ENCODE results near the gene STXBP5.

Gene STXBP5

DNA sequence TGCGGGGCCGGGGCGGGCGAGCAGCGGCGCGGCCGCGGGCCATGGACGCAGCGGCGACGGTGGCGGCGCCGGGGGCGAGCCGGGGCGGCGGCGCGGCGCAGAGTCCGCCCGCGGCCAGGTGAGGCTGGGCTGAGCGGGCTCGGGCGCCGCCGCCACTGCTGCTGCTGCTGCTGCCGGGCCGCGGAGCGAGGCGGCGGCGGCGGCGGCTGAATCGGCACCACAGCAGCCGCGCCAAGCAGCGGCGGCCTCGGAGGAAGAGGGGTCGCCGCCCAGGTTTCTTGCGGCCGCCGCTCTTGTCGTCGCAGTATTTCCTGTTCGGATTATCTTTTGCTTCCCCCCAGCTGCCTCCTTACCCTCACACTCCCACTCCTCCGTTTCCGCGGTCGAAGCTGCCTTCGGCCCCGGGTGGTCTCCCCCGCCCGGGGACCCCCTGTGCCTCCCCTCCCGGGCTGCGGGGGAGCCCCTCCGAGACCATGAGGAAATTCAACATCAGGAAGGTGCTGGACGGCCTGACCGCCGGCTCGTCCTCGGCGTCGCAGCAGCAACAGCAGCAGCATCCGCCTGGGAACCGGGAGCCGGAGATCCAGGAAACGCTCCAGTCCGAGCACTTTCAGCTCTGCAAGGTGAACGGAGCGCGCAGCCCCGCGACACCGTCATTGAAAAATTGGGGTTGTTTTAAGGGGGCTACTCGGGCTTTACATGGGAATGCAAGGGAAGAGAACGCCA, at the start of gene STXBP5:
TSS of gene STXBP5 (plus strand) at position 358 of the 726 bp plus-strand sequence. CDS start at position 474, 116 bp downstream.
- no peak for DNase-seq

DNA sequence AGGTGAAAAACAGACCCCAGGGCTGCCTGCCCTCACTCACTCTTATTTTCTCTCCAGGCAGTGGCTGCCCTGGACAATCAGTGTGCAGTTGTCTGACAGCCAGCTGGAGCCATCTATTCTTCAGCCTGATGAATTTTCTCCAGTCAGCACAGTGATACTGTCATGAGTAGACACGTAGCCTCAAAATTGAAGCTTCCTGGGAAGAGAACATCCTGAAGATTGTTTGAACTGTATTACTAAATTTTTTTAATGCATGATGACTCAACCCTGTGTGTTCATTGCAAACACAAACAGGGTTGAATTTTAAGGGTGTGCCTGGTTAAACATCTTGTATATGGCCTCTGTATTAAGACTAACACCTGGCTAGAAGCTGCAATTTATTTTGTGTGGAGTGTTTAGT, 49.8 kb upstream of the STXBP5 start:
- DNase-seq: peak; percentile 40

DNA sequence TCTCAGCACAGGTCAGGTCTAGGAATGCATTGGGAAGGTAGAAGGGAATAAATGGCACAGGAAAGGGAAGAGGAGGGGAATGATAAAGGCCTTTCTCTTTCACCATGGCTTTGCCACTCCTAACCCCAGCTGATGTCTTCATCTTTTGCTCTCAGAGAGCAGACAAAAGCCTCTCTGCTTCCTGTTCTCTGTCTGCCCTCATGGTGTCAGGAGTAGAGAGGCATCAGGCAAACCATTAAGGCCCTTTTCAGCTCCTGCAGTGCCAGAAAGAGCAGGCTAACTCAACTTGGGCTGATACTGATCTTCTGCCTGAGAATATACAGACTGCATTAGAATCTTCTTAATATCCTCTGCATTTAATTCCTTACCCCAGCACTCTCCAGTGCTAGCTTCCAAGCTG, 48.0 kb upstream of the STXBP5 start:
- no peak for DNase-seq

DNA sequence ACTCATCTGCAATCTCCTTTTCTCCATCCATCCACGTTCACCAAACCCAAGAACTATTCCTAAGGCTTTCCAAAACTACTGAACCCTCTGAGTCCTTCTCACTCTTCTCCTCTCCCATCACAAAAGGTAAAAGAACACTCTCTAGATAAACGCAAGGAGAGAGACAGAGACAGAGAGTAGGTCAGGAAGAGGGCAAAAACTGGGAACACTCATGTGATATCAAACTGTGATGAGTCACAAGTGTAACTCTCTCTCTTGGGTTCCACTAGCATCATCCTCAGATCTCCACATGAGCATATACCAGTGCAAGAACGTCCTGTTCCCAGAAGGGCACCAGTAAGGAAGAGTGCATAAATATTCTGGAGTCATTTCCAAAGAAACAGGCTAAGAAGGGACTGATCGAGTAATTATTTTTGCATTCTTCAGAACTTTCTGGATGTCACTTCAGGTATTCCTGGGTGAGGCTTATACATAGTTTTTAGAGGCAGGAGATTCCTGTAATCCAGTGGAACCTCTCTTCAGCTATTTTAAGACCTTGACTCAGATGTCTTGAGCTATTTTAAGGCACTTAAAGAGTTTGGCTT, 47.3 kb upstream of the STXBP5 start:
- DNase-seq: no peak

DNA sequence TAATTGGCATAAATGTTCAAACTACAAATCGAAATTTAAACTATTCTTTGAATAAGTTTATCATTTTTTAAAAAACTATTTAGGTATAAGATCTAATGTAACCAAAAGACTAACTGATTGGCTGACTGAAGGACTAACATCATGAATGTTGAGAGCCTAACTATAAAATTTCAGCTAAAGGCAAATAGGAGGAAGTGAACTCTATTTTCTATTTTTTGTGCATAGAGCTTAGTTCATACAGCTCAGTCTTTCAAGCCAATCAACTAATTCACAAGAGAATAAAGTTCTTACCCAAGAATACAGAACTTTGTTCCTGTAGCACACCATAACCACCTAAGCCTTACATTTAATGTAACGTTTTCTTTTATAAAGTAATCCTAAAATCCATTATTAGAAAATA, 46.3 kb upstream of the STXBP5 start:
- DNase-seq: no peak

DNA sequence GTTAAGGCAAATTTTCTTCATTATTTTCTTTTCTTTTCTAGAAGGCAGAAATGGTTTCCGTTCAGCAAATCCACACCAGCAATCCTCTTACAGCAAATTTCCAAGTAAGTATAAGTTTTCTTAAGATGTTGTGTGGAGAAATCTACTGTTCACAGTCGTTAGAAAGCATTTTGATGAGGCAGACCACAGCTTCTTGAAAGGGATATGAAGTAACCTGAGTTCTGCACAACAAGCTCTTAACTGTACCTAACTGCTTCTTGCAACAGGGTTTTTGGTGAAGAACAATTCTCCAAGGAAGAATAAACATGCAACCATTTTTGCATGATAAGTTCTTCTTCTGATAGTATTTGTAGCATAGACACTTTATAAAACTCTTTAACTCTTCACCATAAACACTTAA, 45.3 kb upstream of the STXBP5 start:
- no peak for DNase-seq

DNA sequence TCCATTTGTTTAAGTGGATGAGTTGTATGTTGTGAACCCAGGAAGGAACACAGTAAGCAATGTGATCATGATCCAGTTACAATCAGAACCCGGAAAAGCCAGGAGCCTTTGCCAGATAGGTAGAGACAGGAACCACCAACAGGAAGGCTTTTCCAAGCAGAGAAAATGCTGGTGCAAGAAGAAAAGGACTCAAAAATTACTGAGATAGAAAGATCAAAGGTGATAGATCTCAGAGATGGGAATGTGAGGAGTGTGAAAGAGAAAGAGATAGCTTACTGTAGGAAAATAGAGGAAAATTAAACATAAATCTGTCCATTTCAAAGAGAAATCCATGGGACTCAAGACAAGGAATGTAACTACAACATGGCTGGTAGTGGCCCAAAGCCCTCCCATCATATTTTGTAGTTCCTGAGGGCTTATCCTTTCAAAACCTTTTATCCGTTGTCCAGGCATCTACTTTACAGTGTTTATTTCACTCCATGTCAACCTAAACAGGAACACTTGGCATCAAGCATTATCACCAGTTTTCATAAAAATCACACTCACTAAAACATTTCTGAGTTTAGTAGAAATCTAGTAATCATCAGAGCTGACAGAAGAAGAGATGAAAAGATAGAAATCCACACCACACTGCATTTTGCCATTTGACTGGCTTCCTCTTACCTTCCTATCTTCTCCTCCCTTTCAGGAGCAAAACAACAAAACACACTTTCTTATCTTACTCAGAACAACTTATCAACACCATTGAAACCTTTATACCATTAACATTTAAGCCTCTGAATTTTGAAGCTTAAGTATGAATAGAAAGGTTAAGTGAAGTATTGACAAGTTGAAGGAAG, 44.5 kb upstream of the STXBP5 start:
- DNase-seq: no peak

DNA sequence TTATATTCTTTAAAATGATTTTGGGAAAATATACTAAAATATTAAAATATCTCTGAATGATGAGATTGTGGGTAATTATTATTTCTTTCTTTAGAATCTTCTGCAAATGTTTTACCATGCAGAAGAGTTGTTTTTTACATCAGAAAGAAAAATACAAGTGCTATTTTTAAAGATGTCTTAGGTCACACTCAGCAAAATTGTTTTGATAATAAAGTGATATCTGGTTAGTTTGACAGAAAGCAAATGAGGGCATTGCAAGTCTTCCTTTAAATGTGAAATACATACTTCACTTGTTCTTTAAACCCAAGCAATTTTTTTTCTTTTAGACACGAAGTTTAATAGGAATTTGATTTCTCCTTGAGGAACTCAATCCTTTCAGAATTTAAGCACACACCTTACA, 43.6 kb upstream of the STXBP5 start:
- no peak for DNase-seq

DNA sequence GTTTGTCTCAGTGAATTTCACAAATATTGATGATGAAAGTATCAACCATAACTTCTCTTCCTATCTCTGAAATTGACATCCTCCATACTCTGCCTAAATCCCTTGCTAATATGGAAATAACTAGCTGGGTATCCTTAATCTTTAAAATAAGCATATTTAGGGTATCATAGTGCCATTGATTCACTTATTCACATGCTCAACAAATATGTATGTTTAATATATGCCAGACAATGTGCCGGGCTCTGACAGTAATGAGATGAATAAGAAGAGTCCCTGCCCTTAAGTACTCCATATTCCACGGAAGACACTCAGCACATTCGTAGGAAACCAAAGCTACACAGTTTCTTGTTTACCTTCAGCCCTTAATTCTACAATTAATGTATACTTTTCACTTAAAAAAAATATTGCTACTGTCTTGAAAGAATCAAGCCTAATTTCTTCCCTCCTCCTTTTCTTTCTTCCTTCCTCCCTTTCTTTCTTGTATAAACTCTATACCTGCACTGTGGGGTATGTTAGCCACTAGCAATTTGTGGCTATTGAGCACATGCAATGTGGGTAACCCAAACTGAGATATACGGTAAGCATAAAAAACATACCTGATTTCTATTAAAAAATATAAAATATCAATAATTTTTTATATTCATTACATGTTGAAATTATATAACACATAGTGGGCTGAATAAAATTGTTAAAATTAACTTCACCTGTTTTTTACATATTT, 42.8 kb upstream of the STXBP5 start:
- DNase-seq: no peak

DNA sequence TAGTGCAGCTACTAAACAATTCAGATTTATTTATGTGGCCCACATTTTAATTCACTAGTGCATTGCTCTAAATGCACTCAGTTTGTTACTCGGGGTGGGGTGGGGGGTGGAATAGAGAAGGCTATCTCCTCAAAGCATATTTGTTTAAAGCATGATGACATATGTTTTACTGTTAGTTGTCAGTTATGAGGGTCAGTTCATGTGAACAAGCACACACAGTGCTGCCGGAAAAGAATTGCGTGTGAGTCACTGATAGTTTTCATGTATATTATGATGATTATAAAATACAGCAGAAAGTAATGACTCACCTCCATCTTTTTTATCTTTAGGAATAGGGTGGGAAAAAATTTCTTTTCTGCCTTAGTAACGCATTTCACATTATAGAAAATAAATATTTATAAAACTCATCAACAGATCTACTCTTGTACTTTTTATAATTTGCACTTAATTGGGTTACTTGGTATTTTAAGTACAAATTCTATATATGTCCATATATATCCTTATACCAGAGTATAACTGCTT, 42.2 kb upstream of the STXBP5 start:
- no peak for DNase-seq

DNA sequence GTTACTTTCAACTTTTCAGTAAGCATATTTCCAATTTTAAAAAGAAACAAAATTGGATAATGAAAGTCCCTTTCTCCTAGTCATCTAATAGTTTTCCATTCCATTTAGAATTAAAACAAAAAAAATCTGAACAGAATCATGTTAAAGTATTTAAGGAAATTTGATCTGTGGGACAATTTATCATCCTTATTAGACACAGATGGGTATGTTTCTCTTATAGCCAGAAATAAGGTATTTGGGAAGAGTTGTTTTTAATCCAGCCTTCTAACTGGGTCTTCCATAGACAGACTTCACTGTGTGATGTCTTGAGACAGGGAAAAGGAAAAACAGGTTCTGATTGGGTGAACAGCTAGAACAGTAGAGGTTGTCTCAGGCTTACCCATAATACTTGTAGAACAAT, 39.5 kb upstream of the STXBP5 start:
- no peak for DNase-seq

DNA sequence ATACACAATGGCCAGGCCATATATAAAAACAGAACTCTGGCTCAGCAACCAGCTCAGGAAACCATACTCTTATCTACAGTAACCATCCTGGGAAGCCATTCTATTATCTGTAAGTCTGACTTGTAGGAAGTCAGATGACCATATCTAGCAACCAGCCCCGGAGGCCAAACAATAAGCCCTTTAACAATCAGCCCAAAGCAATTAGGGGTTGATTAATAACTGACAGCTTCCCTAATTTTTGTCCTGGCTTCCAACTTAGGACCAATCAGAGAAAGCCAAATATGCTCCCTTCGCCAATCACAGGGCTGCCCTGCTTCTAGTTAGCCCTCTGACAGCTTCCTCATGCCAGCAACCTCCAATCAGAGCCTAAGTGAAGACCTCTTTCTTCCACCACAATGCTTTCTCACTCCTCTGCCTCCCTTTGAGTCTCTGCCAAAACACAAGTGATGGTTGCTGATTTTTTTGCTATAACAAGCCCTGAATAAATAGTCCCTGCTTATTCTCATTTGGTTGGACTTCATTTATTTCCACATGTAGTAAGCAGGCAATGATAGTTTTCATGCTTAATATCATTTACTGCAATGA, 37.8 kb upstream of the STXBP5 start:
- no peak for DNase-seq

DNA sequence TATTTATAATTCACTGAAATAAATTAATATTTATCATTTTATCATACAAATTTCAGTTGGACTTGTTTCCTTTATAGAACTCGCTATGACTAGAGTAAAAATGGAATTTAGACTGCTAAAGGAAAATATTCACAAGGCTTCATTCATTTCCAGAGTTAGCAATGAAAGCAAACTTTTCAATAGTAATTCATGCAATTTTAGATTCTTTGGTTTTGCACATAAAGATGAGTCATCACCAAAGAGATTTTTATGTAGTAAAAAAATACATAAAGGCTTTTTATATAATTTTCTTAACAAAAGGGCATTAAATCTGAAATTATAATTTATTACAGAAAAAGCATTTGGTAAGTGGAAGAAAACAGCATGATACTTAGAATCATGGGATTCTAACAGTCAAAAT, 37.2 kb upstream of the STXBP5 start:
- no peak for DNase-seq

DNA sequence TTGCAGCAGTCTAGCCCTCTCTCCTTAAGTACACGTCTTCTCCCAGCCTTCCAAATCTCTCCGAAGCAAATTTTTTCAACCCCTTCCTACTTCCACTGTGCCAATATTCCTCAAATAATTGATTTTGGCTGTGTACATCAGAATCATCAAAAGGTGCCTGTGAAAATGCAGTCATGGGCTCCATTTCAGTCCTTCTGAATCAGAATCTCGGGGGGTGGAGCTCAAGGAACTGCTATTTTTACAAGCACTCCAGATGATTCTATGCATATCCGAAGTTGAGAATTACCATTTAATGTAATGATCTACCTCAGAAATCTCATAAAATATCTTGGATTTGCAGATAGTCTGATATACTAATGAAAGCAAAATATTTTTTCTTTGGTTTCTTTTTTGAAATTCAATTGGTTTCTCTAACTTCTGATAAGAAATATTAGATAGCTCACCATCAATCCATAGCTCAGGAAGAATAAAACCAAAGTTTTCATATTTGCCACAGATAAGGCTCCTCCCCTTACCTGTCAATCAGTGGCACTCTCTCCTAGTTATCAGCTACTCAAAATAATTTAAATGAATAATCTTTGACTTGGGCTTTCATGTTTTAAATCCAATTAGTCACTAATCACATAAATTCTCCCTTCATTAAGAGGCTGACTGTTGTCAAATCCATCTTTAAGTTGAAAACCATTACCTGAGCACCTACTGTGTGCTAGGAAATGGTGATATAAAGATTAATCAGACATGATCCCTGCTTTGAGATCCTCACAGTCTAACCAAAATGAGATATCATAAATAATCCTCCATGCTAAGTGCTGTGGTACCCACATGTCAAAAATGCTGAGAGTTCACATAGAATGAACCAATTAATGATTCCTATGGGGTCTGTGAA, 36.4 kb upstream of the STXBP5 start:
- DNase-seq: no peak

DNA sequence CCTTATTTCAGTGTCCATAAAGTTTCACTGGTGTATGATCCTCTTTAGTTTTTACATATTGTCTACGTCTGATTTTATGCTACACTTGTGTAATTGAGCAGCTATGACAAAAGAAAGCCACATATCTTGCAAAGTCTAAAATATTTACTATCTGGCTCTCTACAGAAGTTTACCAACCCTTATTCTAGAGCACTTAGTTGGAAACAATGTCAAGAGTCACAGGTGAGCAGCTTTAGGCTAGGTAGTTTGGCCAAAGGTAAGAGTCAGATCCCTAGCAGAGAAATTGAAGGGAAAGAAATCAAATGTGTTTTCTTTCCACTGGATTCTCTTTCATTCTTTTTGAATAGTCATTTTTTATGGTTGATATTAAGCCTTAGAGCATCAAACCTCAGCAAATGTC, 34.7 kb upstream of the STXBP5 start:
- DNase-seq: no peak

DNA sequence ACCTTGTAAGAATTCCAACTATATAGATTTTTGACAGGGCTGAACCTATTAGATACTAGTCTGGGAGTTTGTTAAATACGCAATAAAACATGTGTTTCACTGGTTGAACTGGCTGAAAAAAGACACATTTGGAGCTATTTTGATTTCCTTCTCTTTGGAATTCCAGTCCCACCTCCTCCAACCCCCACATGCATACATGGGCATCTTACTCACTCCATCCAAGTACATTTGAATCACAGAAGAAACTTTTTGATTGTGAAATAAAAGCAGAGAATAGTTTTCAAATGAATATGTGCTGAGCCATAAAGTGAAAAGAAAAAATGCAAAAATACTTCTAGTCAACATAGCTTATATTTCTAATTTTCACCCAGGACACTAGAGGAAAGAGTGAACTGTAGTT, 33.9 kb upstream of the STXBP5 start:
- no peak for DNase-seq

DNA sequence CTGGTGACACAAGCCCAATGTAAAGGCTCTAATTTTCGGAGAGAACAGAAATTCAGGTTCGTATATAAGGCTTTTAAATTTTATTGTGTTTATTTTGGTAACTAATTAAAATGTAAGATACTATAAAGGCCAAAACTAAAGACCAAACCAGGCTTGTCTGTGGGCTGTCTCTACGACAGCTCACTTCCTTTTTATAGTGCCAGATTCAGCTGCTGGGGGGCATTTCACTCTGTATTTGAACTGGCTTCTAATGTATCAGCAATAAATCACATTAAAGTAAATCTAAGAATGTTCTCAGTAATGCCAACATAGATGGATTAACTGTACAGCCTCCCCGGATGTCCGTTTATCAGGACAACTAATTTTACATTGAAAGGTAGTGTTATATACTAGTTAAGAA, 31.1 kb upstream of the STXBP5 start:
- no peak for DNase-seq

DNA sequence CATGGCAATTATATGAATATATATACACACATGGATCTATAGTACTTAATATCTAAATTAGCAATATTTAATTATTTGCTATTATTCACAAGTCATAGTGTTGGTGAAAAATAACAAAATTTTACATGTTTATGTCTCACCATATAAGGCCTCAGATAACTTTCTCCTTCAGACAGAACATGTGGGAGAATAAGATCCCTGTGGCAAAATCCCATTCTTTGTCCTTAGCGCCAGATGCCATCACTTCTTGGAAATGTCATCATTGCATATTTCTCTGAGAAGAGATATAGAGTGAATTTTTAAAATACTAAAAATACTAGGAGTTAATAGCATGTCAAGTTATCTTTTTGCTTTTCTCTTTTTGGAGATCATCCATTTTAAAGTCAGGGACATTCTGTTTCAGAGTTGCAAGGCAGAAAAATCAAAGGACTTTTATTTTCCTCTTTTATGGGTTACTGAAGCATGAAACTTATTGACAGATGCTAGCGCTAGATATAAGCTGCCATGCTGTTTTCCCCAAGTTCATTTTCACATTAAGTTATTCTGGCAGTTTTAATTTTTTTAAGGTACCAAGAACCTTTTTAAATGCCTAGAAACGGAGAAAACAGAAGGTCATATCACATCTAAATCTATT, 30.4 kb upstream of the STXBP5 start:
- DNase-seq: no peak

DNA sequence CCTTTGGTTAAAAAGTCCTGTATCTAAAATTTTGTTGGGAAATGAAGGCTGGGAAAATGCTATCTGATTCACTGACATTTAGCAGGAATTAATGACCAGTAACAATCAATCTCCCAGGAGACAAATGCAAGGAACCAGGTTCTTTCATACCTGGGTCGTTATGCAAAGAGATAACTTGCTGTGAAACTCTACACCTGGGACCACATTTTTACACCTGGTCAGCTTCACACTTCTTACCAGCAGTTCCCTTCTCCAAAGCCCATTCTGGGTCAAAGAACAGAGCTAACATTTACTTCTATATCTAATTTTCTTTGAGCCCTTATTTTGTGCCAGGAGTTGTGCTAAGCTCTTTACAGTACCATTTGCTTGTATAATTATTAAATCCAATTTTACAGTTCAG, 27.4 kb upstream of the STXBP5 start:
- no peak for DNase-seq

DNA sequence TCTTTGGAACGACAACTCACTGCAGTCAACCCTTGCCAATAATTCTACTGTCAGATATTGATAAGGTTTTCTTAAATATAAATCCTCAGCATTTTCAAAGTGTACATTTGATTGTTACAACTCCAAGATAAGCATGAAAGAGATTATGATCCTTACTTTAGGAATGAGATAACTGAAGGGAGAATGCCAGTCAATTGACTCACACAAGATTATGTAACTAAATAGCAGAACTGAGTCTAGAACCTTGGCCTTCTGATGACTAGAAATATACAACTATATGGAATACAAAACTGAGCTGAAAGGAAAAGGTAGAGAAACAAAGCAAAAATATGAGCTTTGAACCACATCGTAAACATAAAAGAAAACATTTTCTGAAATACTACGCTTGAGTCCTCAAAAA, 26.9 kb upstream of the STXBP5 start:
- DNase-seq: no peak

DNA sequence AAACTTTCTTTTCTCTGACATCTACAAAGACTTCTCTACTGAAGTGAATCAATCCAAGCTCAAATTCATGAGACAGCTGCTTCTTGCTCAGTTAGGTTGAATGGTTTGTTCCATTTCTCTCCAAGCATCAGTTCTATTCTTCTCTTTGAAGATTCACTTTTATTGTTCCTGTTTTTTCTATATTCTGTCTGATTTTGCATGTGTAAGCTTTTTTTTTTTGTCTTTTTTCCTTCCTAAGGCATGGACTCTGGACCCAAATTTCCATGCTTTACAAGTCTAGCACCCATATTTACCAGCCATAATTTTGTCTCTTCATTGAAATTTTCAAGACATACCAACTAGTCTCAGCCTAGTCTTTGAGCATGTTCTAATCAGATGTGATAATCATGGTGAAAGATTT, 25.9 kb upstream of the STXBP5 start:
- DNase-seq: no peak
